ENCODE results near the gene SPRR1A.
"Not testable (repeated sequence)": the region's sequence is repeated elsewhere in the genome, so short reads cannot be mapped to it uniquely, and the experiment has no call there.

DNA sequence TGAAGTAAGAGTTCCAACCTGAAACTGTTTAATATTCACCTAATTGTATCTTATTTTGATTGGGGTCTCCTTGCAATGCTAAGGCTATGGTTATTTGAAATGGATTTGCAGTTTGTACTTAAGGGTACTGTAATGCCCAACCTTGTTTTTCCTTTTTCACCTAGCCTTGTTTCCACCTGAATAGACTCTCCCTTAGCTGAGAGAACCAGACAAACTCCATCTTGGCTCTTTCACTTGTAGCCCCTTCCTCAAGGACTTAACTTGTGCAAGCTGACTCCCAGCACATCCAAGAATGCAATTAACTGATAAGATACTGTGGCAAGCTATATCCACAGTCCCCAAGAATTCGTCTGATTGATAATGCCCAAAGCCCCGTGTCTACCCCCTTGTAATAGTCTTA is 37.9 kb downstream of the SPRR1A start:
- TF ChIP-seq POLR2A (IDR thresholded peaks at IDR 0.05; ENCODE audit: low read length); GATA1 (IDR thresholded peaks at IDR 0.05; ENCODE audit: low read depth, low read length): not testable (repeated sequence)

Measured in erythroblast (primary cell).